Left ventricle myocardium inferior (tissue), 1 donor: ENCODE data around the gene CCL22. TPM values are rescaled to one million over a fixed set of nuclear protein-coding genes. Genes with fewer than 3 reads are reported as not detected.

Experiments
- DNase-seq: peaks from one replicate; pipeline ENCODE4 v3.0.0-alpha.2; 2020
- H3K27ac ChIP-seq: fragments of 200-600 bp; replicated peaks from 2 replicates; pipeline ENCODE4 v1.8.0; 2021
- H3K27me3 ChIP-seq: fragments of 200-600 bp; 2 replicates; pipeline ENCODE4 v1.8.0; 2021; ENCODE audit warnings: low read depth
- H3K36me3 ChIP-seq: fragments of 200-600 bp; 2 replicates; pipeline ENCODE4 v1.8.0; 2021
- H3K4me1 ChIP-seq: fragments of 200-600 bp; 2 replicates; pipeline ENCODE4 v1.8.0; 2021
- H3K4me3 ChIP-seq: fragments of 200-600 bp; 2 replicates; pipeline ENCODE4 v1.8.0; 2021; ENCODE audit warnings: mild to moderate bottlenecking, moderate library complexity
- H3K9me3 ChIP-seq: fragments of 200-600 bp; replicated peaks from 2 replicates; pipeline ENCODE4 v1.8.0; 2021
- intact Hi-C: fragments of 100-400 bp; cut with micrococcal nuclease; formaldehyde crosslinking; loops from one replicate; pipeline ENCODE4 v1.11.0; 2022
- total RNA-seq: library from RNA; stranded (reverse); fragmentation: NEBNext Ultra II Directional; extraction: Animal tissue kit (Norgen Biotek cat#: 25700); gene quantifications from one replicate; pipeline ENCODE4 v1.2.1, GENCODE V29; 2021
- TF ChIP-seq, protein P1 (sequence below): fragments of 200-600 bp; IDR thresholded peaks from 2 replicates; pipeline ENCODE4 v1.8.0; 2021; ENCODE audit warnings: antibody characterized with exemption, mild to moderate bottlenecking, borderline replicate concordance
- donor health status: DM: no; HTN: yes; CAD: no; lungs with severe emphysema.

The CCL22 gene
- total RNA-seq, 1 donor from 2014 or later, result not detected

DNA sequence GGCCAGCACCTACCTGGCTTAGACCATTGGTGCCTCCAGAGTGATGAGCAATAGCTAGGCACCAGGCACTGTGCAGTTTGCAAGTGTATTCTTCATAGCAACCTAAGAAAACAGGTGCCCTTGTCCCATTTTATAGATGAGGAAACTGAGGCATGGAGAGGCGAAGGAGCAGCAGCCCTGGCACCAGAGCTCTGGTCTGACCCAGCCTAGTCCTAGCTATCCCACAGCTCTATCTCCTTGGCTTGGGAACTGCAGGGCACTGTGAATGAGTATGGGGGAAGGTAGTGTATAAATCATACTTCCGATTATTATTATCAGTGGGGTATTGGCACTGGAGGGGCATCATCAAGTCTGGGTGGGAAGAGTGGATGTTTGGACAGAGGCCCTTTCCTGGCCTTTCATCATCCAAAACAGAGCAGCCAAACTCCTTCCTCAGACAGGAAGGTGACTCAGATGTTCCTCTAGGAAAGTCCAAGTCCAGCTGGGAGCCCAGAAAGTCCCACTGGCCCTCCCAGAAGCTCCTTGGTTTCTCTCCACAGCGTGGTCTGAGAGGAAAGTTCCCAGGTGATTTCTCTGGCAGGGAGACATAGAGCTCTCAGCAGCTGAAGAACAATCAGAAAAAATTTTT, 42.1 kb upstream of the CCL22 start:
- TF ChIP-seq, protein P1, sequence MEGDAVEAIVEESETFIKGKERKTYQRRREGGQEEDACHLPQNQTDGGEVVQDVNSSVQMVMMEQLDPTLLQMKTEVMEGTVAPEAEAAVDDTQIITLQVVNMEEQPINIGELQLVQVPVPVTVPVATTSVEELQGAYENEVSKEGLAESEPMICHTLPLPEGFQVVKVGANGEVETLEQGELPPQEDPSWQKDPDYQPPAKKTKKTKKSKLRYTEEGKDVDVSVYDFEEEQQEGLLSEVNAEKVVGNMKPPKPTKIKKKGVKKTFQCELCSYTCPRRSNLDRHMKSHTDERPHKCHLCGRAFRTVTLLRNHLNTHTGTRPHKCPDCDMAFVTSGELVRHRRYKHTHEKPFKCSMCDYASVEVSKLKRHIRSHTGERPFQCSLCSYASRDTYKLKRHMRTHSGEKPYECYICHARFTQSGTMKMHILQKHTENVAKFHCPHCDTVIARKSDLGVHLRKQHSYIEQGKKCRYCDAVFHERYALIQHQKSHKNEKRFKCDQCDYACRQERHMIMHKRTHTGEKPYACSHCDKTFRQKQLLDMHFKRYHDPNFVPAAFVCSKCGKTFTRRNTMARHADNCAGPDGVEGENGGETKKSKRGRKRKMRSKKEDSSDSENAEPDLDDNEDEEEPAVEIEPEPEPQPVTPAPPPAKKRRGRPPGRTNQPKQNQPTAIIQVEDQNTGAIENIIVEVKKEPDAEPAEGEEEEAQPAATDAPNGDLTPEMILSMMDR, result no peak
- no peak for DNase-seq
- no peaks in the 10 kb centered on the region for H3K9me3 ChIP-seq
- no peak overlapping the region for H3K4me3 ChIP-seq
- peaks cover 45% of the 10 kb centered on the region for H3K4me1 ChIP-seq
- intact Hi-C loops, result no loop called here
- no peaks in the 10 kb centered on the region for H3K36me3 ChIP-seq
- H3K27ac ChIP-seq, result peak overlapping the region; percentile 87
- no peaks in the 10 kb centered on the region for H3K27me3 ChIP-seq

DNA sequence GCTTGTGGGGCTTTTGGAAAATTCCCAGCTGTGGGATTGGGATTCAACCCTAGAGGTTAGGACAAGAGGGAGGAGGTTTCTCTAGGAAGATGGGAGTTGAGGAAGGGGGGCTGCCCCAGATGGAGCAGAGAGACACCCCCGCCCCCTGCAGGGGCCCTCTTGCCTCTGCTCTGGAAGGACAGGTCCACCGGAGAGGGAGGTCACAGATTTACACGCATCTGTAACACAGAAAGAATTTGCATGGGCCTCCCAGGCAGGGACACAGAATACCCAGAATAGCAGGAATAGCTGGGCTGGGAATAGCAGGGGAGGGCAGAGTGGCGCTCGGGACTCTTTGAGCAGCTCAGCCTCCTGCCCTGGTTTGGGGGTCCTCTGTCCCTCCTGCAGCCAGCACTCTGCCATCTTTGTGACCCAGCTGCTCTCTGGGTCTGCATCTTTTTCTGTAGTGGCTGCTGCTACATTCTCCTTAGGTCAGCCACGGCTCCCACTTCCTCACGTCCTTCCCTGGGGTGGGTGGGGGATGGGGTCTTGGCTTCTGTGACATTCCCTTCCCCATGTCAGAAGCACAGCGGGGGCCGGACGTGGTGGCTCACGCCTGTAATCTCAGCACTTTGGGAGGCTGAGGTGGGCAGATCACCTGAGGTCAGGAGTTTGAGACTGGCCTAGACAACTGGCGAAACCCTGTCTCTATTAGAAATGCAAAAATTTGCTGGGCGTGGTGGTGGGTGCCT, 40.2 kb upstream of the CCL22 start:
- intact Hi-C loops, result no loop called here
- no peaks in the 10 kb centered on the region for H3K36me3 ChIP-seq
- H3K9me3 ChIP-seq, result no peaks in the 10 kb centered on the region
- DNase-seq, result no peak
- H3K27me3 ChIP-seq, result no peaks in the 10 kb centered on the region
- H3K27ac ChIP-seq, result no peak overlapping the region
- peaks cover 45% of the 10 kb centered on the region for H3K4me1 ChIP-seq
- no peak overlapping the region for H3K4me3 ChIP-seq
- TF ChIP-seq, protein P1, result no peak

DNA sequence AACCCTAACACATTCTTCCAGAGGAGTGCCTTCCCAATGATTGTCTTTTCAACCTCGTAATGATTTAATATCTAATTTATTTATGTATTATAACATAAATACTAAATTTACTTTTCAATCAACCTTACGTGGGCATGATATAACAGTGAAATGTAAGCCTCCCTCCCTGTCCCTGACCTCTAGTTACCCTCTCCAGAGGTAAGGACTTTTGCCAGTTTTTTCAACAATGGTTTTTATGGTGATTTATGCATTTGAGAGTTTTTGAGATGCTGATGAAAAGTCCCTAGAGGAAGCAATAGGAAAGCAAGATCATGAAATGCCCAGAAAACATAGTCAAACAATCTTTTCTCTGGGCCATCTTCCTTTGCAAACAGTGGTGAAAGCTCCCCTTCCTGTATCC, 38.9 kb upstream of the CCL22 start:
- Histone ChIP-seq H3K27ac (no peak overlapping the region), H3K9me3 (peaks cover 3% of the 10 kb centered on the region), H3K27me3 (no peaks in the 10 kb centered on the region), H3K4me1 (peaks cover 38% of the 10 kb centered on the region), H3K4me3 (no peak overlapping the region), H3K36me3 (no peaks in the 10 kb centered on the region)
- TF ChIP-seq, protein P1, result no peak
- no peak for DNase-seq
- intact Hi-C loops, result no loop called here

DNA sequence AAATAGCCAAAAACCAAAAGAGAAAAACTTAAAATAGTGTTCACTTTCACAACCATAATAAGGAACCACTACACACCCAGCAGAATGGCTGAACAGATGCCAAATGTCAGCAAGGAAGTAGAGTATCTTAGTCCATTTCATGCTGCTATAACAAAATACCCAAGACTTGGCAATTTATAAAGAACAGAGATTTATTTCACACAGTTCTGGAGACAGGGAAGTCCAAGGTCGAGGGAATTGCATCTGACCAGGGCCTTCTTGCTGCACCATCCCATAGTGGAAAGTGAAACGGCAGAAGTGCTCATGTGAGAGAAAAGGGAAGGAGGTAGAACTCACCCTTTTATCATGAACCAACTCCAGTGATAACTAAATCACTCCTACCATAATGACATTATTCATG, 33.8 kb upstream of the CCL22 start:
- TF ChIP-seq, protein P1, result no peak
- intact Hi-C loops, result no loop called here
- no peak overlapping the region for H3K27ac ChIP-seq
- H3K36me3 ChIP-seq, result no peaks in the 10 kb centered on the region
- no peaks in the 10 kb centered on the region for H3K27me3 ChIP-seq
- H3K4me1 ChIP-seq, result no peaks in the 10 kb centered on the region
- H3K9me3 ChIP-seq, result peaks cover 31% of the 10 kb centered on the region
- no peak overlapping the region for H3K4me3 ChIP-seq
- no peak for DNase-seq

DNA sequence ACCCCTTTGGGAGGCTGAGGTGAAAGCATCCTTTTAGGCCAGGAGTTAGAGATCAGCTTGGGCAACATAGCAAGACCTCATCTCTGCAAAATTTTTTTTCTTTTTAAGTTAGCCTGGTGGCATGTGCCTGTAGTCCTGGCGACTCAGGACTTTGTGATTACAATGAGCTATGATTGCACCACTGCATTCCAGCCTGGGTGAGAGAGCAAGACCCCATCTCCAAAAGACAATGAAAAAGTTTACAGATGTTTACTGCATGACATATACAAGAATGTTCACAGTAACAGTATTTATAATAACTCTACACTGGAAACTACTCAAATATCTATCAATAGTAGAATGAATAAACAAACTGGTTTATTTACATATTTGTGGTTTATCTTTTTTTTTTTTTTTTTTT, 33.1 kb upstream of the CCL22 start:
- H3K9me3 ChIP-seq, result peaks cover 31% of the 10 kb centered on the region
- intact Hi-C loops, result no loop called here

More for the DNA sequence above, 33.1 kb upstream of the CCL22 start:
- TF ChIP-seq, protein P1, result no peak
- H3K4me1 ChIP-seq, result no peaks in the 10 kb centered on the region
- no peaks in the 10 kb centered on the region for H3K27me3 ChIP-seq
- H3K27ac ChIP-seq, result no peak overlapping the region
- H3K4me3 ChIP-seq, result no peak overlapping the region
- DNase-seq, result no peak
- H3K36me3 ChIP-seq, result no peaks in the 10 kb centered on the region
